Renal cortical epithelial cell (primary cell): ENCODE data around the gene MORC1. TPM values are rescaled to one million over a fixed set of nuclear protein-coding genes. Genes with fewer than 3 reads are reported as not detected.

Source experiments
- DNase-seq: peaks from one replicate; pipeline ENCODE4 v3.0.0-alpha.2; 2011; ENCODE audit warnings: low read depth
- total RNA-seq: library from RNA; depleted of rRNA; stranded (reverse); fragments of >200 nt; gene quantifications from 2 replicates; pipeline ENCODE4 v1.2.3, GENCODE V29; 2014

The MORC1 gene
- total RNA-seq, 1 donor from 2014 or later, result 0.05 TPM

- DNase-seq, result no peak
These were observed 84.8 kb downstream of the MORC1 start for GRCh38 chr3:109033000-109033660.

GRCh38 chr3:109028753-109029152 lies 89.2 kb downstream of the MORC1 start:
- DNase-seq, result no peak

- no peak for DNase-seq
These were observed 91.1 kb downstream of the MORC1 start for GRCh38 chr3:109026821-109027220.

- peak; percentile 51 for DNase-seq
These were observed 92.0 kb downstream of the MORC1 start for GRCh38 chr3:109025896-109026295.

- DNase-seq, result peak; percentile 63
These were observed 94.2 kb downstream of the MORC1 start for GRCh38 chr3:109023656-109024254.

- no peak for DNase-seq
These were observed 94.8 kb downstream of the MORC1 start for GRCh38 chr3:109023167-109023566.

- no peak for DNase-seq
These were observed 96.4 kb downstream of the MORC1 start for GRCh38 chr3:109021556-109021955.

- DNase-seq, result no peak
These were observed 99.1 kb downstream of the MORC1 start for GRCh38 chr3:109018828-109019227.

- no peak for DNase-seq
These were observed 112.5 kb downstream of the MORC1 start for GRCh38 chr3:109005443-109005842.

- DNase-seq, result no peak
These were observed 119.5 kb downstream of the MORC1 start for GRCh38 chr3:108998436-108998835.

GRCh38 chr3:108985844-108986243 lies 132.1 kb downstream of the MORC1 start:
- peak; percentile 3 for DNase-seq

GRCh38 chr3:108983051-108983450 lies 134.9 kb downstream of the MORC1 start:
- peak; percentile 5 for DNase-seq

GRCh38 chr3:108976058-108976457 lies 141.9 kb downstream of the MORC1 start:
- DNase-seq, result no peak

GRCh38 chr3:108973019-108973418 lies 144.9 kb downstream of the MORC1 start:
- DNase-seq, result no peak

- no peak for DNase-seq
These were observed 145.5 kb downstream of the MORC1 start for GRCh38 chr3:108972482-108972881.

- no peak for DNase-seq
These were observed 147.4 kb downstream of the MORC1 start for GRCh38 chr3:108970561-108970960.

- no peak for DNase-seq
These were observed 151.2 kb downstream of the MORC1 start for GRCh38 chr3:108966773-108967172.

- DNase-seq, result peak; percentile 58
These were observed 158.9 kb downstream of the MORC1 start for GRCh38 chr3:108959017-108959416.

- DNase-seq, result no peak
These were observed 164.2 kb downstream of the MORC1 start, which contains the start of gene GUCA1C for GRCh38 chr3:108953700-108954099. Gene GUCA1C (minus strand): TSS chr3:108953879. CDS start chr3:108953762, 117 bp downstream.

GRCh38 chr3:108953210-108953609 lies 164.7 kb downstream of the MORC1 start:
- peak; percentile 48 for DNase-seq

- no peak for DNase-seq
These were observed 166.0 kb downstream of the MORC1 start for GRCh38 chr3:108951820-108952501.

- DNase-seq, result no peak
These were observed 170.1 kb downstream of the MORC1 start for GRCh38 chr3:108947855-108948254.
